Measurements from ENCODE around the gene SMARCE1. TPM values are rescaled to one million over a fixed set of nuclear protein-coding genes. Genes with fewer than 3 reads are reported as not detected.

Gene SMARCE1
- total and polyA plus RNA-seq, 7 donors, result 49.6 to 64.7 (median 59.9) TPM

DNA sequence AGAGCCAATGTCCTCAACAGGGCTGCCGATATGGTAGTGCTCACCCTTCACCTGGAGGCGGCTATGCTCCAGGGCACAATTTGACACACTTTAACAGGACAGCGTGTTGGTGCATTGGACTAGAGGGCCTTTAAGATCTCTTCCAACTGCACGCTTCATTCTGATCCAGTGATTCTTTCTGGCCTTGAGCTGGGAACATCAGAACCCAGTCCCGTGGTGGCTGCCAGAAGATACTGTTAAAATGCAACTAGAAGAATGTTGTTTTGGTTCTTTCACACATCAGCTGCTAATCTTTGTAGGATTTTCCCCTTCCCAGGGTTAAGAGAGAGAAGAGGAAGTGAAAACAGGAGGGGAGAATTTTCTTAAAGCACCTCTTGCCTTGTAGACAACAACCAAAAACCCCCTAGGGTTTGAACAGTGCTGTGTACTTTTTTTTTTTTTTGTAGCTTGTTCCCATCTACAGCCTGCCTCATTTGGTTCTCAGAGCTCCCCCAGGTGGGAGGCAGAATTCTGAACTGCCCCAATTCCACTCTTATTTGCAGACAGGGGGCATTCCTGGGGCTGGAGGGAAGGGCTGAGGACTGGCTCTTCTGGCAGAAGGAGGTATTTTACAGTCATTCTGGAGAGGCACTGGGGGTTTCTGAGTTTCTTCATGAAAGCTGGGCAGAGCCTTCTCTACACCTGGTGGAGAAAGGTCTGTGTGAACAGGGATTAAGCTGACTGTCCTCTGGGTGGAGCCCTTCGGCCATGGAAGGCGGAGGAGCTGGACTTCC lies 32.4 kb downstream of the SMARCE1 start:
- intact Hi-C loops (cut with DNase I), result no loop called here
- Histone ChIP-seq H3K36me3 (ENCODE audit: insufficient read depth in 1 of 2, low read depth in 1 of 2) (no peaks in the 10 kb centered on the region), H3K4me3 (no peak overlapping the region), H3K4me1 (no peaks in the 10 kb centered on the region), H3K27me3 (ENCODE audit: insufficient read depth in 3 of 3, low read length in 2 of 3) (peaks cover 0 to 36% (median 7%) of the 10 kb centered on the region in 3 donors), H3K9me3 (no peaks in the 10 kb centered on the region), H3K27ac (no peak overlapping the region)
- DNase-seq, result peak in 1 of 2 donors; percentile 71
- ATAC-seq, result peak in 1 of 4 donors; percentile 46
- TF ChIP-seq, protein P1, sequence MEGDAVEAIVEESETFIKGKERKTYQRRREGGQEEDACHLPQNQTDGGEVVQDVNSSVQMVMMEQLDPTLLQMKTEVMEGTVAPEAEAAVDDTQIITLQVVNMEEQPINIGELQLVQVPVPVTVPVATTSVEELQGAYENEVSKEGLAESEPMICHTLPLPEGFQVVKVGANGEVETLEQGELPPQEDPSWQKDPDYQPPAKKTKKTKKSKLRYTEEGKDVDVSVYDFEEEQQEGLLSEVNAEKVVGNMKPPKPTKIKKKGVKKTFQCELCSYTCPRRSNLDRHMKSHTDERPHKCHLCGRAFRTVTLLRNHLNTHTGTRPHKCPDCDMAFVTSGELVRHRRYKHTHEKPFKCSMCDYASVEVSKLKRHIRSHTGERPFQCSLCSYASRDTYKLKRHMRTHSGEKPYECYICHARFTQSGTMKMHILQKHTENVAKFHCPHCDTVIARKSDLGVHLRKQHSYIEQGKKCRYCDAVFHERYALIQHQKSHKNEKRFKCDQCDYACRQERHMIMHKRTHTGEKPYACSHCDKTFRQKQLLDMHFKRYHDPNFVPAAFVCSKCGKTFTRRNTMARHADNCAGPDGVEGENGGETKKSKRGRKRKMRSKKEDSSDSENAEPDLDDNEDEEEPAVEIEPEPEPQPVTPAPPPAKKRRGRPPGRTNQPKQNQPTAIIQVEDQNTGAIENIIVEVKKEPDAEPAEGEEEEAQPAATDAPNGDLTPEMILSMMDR (IDR thresholded peaks at IDR 0.05), result peak; percentile 30
- WGBS, 3 donors, result 52 to 58% (median 58%) methylated on average over 7 of the region's 7 CpGs

DNA sequence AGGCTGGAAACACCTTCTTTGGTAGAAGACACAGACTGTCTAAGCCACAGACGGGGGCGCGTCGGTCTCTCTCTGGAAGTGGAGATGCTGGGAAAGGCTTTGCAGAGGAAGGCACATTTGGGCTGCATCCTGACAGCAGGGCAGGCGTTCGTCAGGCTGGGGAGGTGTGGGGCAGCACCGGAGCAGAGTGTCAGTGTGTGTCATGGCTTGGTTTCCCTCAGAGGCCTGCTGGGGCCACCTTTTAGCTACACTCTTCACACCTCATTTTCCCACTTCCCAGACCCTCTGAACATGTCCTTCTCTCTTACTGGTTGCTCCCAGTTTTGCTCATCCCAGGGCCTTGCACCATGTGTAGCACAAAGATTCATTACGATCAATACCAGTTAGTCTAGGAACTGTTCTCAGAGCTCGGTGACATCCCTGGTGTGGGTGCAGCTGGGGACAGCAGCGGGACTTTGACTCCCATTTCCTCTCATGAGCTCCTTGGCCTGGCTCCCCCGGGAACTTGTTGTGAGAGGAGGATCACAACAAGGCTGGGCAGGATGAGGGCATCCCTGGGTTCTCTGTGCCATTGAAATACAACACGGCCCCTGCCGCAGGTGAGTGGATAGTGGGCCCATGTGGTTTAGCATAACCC lies 33.1 kb downstream of the SMARCE1 start:
- 69 to 84% (median 76%) methylated on average over 13 of the region's 13 CpGs for WGBS, 3 donors
- ATAC-seq, result no peak
- intact Hi-C loops (cut with DNase I), result no loop called here

DNA sequence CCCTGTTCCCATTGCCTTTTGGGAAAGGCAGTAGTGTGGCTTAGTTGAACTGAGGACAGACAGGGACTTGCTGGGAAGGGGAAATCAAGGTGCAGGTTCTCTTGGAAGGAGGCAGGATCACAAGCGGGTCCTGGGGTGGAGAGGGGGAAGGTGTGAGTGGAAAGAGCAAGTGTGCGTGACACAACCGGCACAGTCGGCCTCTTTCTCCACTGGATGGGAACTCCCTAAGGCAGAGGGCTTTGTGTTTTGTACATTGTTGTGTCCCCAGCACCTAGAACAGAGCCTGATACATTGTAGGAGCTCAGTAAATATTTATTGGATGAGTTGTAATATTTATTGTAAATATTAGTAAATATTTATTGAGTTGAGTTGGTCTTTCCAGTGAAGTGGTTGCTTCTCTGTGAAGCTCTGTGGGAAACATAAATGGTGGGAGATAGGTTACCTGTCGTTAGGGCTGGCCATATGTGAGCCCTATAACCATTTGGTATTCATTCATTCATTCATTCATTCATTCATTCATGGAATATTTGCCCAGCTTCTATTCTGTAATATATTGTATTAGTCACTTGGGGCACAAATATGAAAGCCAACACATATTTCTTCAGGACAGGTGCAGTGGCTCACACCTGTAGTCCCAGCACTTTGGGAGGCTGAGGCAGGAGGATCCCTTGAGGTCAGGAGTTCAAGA lies 34.0 kb downstream of the SMARCE1 start:
- DNase-seq, result no peak
- WGBS, 3 donors, result 77 to 79% (median 79%) methylated on average over 5 of the region's 5 CpGs
- TF ChIP-seq, protein P1 (IDR thresholded peaks at IDR 0.05), result no peak
- Histone ChIP-seq H3K27ac (no peak overlapping the region), H3K27me3 (ENCODE audit: insufficient read depth in 3 of 3, low read length in 2 of 3) (peaks cover 0 to 24% (median 7%) of the 10 kb centered on the region in 3 donors), H3K4me3 (no peak overlapping the region), H3K4me1 (no peaks in the 10 kb centered on the region), H3K36me3 (ENCODE audit: insufficient read depth in 1 of 2, low read depth in 1 of 2) (no peaks in the 10 kb centered on the region), H3K9me3 (no peaks in the 10 kb centered on the region)
- no peak for ATAC-seq
- intact Hi-C loops (cut with DNase I), result no loop called here

More for the DNA sequence above, 33.1 kb downstream of the SMARCE1 start:
- no peak overlapping the region for H3K4me3 ChIP-seq
- TF ChIP-seq, protein P1 (IDR thresholded peaks at IDR 0.05), result no peak
- peaks cover 0 to 33% (median 7%) of the 10 kb centered on the region in 3 donors for H3K27me3 ChIP-seq (ENCODE audit: insufficient read depth in 3 of 3, low read length in 2 of 3)
- no peaks in the 10 kb centered on the region for H3K9me3 ChIP-seq
- no peak for DNase-seq
- H3K4me1 ChIP-seq, result no peaks in the 10 kb centered on the region
- H3K36me3 ChIP-seq (ENCODE audit: insufficient read depth in 1 of 2, low read depth in 1 of 2), result no peaks in the 10 kb centered on the region
- H3K27ac ChIP-seq, result no peak overlapping the region

DNA sequence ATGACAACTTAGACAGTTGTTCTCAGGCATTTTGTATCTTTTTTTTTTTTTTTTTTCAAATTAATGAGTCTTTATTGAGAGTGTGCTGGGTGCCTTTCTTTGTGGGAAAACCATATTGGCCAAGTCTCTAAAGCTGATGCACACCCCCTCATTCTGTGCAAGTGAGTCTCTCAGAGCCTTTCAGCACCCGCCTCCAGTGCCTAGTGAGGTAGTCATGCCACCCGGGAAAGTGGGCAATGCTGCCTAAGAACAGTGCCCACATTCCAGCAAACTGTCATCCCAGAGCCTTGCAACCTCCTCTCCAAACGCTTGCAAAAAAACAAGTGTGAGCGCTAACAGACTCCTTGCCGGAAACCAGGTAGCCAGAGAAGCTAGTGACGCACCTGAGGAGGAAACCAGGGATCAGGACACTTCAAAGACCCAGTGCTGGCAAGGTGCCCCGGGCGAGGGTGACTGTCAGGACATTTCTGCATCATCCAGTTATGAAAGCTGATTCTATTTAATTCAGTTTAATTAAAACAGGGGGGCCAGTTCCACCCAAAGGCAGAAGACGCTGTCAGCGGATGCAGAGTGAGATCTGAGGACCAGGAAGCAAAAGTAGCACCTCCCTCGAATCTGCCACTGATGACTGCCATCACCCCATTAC lies 34.9 kb downstream of the SMARCE1 start:
- intact Hi-C loops (cut with DNase I), result no loop called here
- TF ChIP-seq, protein P1 (IDR thresholded peaks at IDR 0.05), result no peak
- H3K4me1 ChIP-seq, result no peaks in the 10 kb centered on the region
- H3K9me3 ChIP-seq, result no peaks in the 10 kb centered on the region
- no peak overlapping the region for H3K27ac ChIP-seq
- peaks cover 0 to 15% (median 3%) of the 10 kb centered on the region in 3 donors for H3K27me3 ChIP-seq (ENCODE audit: insufficient read depth in 3 of 3, low read length in 2 of 3)
- no peaks in the 10 kb centered on the region for H3K36me3 ChIP-seq (ENCODE audit: insufficient read depth in 1 of 2, low read depth in 1 of 2)
- no peak for ATAC-seq
- H3K4me3 ChIP-seq, result no peak overlapping the region
- DNase-seq, result no peak
- 66 to 75% (median 68%) methylated on average over 11 of the region's 11 CpGs for WGBS, 3 donors

All from psoas muscle (tissue), 8 donors.